ENCODE data around the gene CYBRD1.
"Not testable (repeated sequence)": the region's sequence is repeated elsewhere in the genome, so short reads cannot be mapped to it uniquely, and the experiment has no call there.

The CYBRD1 gene

DNA sequence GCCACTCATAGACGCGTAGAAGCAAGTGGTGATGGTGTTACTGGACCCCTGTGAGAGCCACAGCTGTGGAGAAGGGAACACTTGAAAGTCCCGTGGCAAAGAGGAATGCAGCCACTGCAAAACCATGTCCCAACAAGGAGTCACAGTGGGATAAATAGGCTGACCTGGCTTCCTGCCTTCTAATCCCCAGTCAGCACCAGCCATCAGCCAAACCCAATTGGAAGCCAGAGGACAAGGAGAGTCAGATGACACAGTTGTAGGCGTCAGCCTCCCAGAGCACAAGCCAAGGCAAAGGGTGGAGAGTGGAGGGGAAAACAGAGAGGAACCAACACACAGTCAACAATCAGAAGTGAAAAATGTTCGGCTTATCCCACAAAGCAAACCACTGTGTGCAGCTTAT, 5.5 kb upstream of the CYBRD1 start:
- no peak for DNase-seq (ENCODE audit: low read depth)

- DNase-seq (ENCODE audit: low read depth): no peak
These were observed 1.8 kb upstream of the CYBRD1 start for GRCh38 chr2:171520471-171520870.

GRCh38 chr2:171521361-171522051, 768 bp upstream of the CYBRD1 start:
- no peak for DNase-seq (ENCODE audit: low read depth)

DNA sequence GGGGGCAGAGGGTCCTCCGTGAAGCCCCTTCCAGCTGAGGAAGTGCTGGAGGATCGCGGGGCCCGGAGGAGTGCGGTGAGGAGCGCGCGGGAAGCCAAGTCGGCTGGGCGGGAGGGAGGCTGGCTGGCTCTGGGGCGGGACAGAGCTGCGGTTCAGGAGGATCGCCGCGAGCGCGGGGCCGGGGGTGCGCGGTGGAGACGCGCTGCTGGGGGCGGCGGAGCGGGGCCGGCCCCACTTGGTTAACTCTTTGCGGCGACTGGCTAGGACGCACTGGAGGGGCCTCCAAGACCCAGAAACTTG, 464 bp downstream of the CYBRD1 start:
- peak; percentile 29 for DNase-seq (ENCODE audit: low read depth)

- DNase-seq (ENCODE audit: low read depth): peak; percentile 90
These were observed 1.1 kb downstream of the CYBRD1 start for GRCh38 chr2:171523088-171524017.

- peak; percentile 66 for DNase-seq (ENCODE audit: low read depth)
These were observed 1.7 kb downstream of the CYBRD1 start for GRCh38 chr2:171524018-171524401.

GRCh38 chr2:171529914-171530313, 7.6 kb downstream of the CYBRD1 start:
- no peak for DNase-seq (ENCODE audit: low read depth)

DNA sequence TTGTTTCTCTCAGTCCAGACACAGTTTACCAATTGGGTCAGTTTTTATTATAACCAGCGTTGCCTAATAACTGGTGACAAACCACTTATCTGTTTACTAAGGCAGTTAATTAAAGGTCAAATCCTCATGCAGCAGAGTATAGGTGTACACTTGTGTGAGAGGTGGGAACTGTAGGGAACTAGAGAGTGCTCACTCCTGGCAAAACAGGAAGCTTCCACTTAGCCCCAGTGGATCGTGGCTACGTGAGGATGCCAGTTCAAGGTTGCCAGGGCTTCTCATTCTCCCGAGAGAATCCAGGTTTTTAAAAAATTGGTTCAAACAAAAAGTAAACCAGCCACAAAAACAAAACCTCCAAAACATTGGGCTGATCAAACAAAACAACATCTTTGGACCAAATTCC, 8.1 kb downstream of the CYBRD1 start:
- no peak for DNase-seq (ENCODE audit: low read depth)

- not testable (repeated sequence) for DNase-seq (ENCODE audit: low read depth)
These were observed 8.6 kb downstream of the CYBRD1 start for GRCh38 chr2:171530859-171531258.

DNA sequence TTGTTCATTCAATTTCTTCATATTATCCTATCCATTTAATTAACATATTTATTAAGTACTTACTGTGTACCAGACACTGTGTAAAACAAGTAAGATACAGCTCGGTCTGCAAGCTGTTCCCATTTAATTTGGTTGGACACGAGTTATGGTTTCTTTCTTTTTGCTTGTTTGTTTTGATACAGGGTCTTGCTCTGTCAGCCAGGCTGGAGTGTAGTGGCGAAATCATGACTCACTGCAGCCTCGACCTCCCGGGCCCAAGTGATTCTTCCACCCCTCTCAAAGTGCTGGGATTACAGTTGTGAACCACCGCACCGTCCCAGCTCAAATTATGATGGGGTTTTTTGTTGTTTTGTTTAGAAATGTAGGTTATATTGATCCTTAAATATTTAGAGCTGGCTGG, 9.0 kb downstream of the CYBRD1 start:
- DNase-seq (ENCODE audit: low read depth): peak; percentile 86

GRCh38 chr2:171531836-171532450, 9.7 kb downstream of the CYBRD1 start:
- DNase-seq (ENCODE audit: low read depth): no peak

- DNase-seq (ENCODE audit: low read depth): no peak
These were observed 11.1 kb downstream of the CYBRD1 start for GRCh38 chr2:171533331-171533730.

DNA sequence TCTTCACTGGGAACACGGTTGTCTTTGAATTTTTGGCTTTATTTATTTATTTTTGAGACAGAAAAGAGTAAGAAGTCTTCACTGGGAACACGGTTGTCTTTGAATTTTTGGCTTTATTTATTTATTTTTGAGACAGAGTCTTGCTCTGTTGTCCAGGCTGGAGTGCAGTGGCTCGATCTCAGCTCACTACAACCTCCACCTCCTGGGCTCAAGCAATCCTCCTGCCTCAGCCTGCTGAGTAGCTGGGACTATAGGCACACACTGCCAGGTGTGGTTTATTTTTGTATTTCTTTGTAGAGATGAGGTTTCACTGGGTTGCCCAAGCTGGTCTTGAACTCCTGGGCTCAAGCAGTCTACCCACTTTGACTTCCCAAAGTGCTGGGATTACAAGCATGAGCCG, 13.3 kb downstream of the CYBRD1 start:
- DNase-seq (ENCODE audit: low read depth): not testable (repeated sequence)

DNA sequence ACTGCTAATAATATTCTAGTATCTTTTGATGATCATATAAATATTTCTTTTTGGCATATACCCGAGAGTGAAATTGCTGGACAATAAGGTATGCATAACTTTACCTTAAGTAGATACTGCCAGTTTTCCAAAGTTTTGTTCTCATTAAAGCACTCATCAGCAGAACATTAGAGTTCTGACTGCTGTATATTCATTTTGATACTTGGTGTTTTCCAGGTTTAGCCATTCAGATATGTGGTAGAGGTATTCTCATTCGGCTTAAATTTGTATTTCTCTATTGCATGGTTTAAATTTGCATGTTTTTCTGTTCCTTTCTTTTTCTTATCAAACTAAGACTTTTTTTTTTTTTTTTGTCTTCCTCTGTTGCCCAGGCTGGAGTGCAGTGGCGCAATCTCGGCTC, 18.2 kb downstream of the CYBRD1 start:
- DNase-seq (ENCODE audit: low read depth): no peak

DNA sequence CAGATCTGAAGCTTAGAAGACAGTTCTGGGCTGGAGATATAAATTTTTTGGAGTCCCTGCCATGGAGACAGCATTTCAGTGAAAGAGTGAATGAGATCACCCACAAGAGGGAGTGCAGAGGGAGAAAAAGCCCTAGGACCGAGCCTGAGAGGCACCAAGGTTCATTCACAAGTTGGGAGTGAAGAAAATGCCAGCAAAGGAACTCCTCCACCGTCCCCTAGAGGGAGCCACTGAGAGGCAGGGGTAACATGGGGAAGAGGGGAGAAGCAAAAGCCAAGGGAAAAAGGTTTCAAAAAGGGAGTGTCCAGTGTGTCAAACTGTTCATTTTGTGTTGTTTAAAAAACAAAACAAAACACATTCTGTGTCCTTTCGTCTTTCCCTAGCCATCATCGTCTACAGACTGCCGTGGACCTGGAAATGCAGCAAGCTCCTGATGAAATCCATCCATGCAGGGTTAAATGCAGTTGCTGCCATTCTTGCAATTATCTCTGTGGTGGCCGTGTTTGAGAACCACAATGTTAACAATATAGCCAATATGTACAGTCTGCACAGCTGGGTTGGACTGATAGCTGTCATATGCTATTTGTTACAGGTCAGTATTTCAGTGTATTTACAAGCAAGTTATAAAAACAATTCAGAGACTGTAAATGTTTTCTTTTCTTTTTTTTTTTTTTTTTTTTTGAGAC, 19.1 kb downstream of the CYBRD1 start:
- no peak for DNase-seq (ENCODE audit: low read depth)

DNA sequence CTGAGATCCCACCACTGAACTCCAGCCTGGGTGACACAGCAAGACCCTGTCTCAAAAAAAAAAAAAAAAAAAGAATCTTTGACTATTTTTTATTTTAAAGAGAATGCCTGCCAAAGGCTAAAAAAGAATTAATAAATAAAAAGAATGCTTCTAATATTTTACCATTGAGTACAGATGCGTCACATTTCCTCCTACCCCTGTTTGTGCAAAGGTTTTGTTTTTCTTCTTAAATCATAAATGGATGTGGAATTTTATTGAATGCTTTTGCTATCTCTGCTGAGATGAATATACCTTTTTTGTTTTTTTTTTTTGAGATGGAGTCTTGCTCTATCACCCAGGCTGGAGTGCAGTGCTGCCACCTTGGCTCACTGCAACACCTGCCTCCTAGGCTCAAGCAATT, 22.8 kb downstream of the CYBRD1 start:
- DNase-seq (ENCODE audit: low read depth): no peak

DNA sequence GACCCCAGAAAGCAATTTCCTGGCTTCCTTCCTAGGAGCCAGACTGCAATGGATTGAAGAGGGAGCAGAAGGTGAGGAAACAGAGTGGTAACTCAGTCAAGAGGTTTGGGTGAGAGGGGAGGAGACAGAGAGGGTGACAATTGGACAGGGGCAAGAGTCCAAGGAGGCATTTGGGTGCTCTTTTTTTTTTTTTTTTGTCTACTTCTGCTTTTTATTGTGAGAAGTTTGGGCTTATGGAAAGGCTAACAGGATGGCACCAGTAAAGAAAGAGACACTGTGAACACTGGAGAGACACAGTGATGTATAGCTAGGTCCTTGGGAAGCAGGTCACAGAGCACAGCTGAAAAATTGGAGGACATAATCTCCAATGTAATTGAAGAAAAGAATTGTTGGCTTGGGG, 25.0 kb downstream of the CYBRD1 start:
- no peak for DNase-seq (ENCODE audit: low read depth)

GRCh38 chr2:171547720-171548119, 25.4 kb downstream of the CYBRD1 start:
- DNase-seq (ENCODE audit: low read depth): no peak

GRCh38 chr2:171550613-171551012, 28.3 kb downstream of the CYBRD1 start:
- DNase-seq (ENCODE audit: low read depth): no peak

DNA sequence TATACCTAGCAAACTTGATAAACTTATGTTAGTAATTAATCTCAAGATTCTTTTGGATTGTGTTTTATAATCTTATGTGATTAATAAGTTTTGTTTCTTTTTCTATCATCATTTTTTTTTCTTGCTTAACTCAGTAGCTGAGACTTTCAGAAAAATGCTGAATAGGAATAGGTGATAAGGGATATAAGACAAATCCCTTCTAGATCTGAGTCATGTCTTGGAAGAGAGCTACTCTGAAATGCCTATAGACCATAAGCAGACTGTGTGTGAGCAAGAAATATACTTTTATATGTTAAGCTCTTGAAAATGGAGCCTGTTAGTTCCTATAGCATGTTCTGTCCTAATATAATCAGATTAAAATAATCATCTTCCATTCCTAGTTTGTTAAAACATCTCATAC, 29.6 kb downstream of the CYBRD1 start:
- no peak for DNase-seq (ENCODE audit: low read depth)

DNA sequence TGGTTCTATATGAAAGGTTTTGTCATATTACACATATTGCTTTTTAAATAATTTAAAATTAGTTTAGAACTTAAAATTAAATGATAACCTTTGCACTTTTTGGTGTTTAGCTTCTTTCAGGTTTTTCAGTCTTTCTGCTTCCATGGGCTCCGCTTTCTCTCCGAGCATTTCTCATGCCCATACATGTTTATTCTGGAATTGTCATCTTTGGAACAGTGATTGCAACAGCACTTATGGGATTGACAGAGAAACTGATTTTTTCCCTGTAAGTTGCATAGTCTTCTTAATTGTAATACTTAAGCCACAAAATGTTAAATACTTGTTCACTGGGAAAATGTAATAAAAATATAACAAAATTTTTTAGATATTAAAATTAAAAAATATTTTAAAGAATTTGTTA, 31.0 kb downstream of the CYBRD1 start:
- no peak for DNase-seq (ENCODE audit: low read depth)

- DNase-seq (ENCODE audit: low read depth): peak; percentile 60
These were observed 31.6 kb downstream of the CYBRD1 start for GRCh38 chr2:171553858-171554257.

All from fibroblast of gingiva (primary cell).